ENCODE results near the gene SLC16A7.
"Not testable (repeated sequence)": the region's sequence is repeated elsewhere in the genome, so short reads cannot be mapped to it uniquely, and the experiment has no call there.

Gene SLC16A7

DNA sequence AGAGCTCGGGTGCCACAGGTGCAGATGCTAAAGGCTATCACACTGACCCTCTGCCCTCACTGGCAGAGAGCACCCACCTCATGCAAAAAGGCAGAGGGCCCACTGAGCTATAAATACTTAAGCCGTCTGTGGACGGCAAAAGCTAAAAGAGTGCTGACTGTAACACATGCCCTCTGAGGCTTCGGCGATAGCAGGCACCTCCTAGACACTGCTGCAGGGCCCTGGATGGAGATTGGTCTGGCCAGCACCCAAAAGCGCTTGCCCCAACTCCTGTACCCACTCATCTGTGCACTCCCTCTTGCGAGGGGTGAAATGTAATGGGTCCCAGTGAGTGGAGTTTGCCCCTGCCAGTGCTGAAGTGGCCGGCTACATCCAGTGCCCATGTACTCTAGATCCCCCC lies 148.7 kb downstream of the SLC16A7 start:
- Histone ChIP-seq H3K79me2 (ENCODE audit: insufficient read depth, low read length) (no peaks in the 10 kb centered on the region), H3K27me3 (ENCODE audit: insufficient read depth, low read length, poor library complexity) (no peaks in the 10 kb centered on the region), H3K27ac (ENCODE audit: low read length) (no peak overlapping the region), H3K36me3 (ENCODE audit: insufficient read depth, low read length) (no peaks in the 10 kb centered on the region; the same call in 1 of the 2 replicates), H3K9ac (ENCODE audit: low read depth, low read length) (no peak overlapping the region), H3K4me3 (ENCODE audit: low read depth in 1 of 2, low read length in 2 of 2) (no peak overlapping the region), H3K4me2 (ENCODE audit: insufficient read depth, low read length) (no peak overlapping the region), H4K20me1 (ENCODE audit: insufficient read depth, low read length) (peaks cover 3% of the 10 kb centered on the region; the same call in 1 of the 2 replicates), H3K4me1 (ENCODE audit: insufficient read depth, low read length) (no peaks in the 10 kb centered on the region), H2AFZ (ENCODE audit: low read depth, low read length) (no peak overlapping the region), H3K9me3 (ENCODE audit: insufficient read depth, low read length, severe bottlenecking) (peaks cover 3% of the 10 kb centered on the region)
- DNase-seq (no peak), ATAC-seq (ENCODE audit: insufficient read depth, low read depth) (no peak)
- TF ChIP-seq, protein P1, sequence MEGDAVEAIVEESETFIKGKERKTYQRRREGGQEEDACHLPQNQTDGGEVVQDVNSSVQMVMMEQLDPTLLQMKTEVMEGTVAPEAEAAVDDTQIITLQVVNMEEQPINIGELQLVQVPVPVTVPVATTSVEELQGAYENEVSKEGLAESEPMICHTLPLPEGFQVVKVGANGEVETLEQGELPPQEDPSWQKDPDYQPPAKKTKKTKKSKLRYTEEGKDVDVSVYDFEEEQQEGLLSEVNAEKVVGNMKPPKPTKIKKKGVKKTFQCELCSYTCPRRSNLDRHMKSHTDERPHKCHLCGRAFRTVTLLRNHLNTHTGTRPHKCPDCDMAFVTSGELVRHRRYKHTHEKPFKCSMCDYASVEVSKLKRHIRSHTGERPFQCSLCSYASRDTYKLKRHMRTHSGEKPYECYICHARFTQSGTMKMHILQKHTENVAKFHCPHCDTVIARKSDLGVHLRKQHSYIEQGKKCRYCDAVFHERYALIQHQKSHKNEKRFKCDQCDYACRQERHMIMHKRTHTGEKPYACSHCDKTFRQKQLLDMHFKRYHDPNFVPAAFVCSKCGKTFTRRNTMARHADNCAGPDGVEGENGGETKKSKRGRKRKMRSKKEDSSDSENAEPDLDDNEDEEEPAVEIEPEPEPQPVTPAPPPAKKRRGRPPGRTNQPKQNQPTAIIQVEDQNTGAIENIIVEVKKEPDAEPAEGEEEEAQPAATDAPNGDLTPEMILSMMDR (IDR thresholded peaks at IDR 0.05; ENCODE audit: borderline replicate concordance, extremely low read depth, low read length, poor library complexity, severe bottlenecking): no peak
- TF ChIP-seq EZH2 (IDR thresholded peaks at IDR 0.05; ENCODE audit: borderline replicate concordance, low read depth, low read length, severe bottlenecking): no peak

DNA sequence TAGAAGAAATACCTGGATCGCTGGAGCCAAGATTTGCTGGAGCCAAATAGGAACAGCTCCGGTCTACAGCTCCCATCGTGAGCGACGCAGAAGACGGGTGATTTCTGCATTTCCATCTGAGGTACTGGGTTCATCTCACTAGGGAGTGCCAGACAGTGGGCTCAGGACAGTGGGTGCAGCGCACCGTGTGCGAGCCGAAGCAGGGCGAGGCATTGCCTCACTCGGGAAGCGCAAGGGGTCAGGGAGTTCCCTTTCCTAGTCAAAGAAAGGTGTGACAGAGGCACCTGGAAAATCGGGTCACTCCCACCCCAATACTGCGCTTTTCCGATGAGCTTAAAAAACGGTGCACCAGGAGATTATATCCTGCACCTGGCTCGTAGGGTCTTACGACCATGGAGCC lies 155.3 kb downstream of the SLC16A7 start:
- H3K9ac ChIP-seq (ENCODE audit: low read depth, low read length); H3K36me3 ChIP-seq (ENCODE audit: insufficient read depth, low read length): not testable (repeated sequence)

DNA sequence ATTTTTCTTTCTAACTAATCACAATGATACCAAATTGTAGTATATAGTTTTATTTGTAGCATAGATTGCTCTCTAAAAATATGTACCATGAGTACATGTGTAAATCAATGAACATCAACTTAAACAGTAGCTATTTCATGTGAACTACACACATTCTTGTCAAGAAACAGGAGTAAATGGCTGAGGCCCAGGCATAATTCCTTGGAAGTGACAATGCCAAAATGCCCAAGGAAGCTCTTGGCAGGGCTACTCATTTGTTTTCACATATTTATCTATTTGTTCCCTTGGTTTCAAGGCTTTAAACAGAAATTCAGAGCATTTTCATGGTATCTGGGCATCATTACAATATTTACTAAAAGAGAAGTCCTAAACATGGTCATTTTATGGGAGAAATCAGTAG lies 165.7 kb downstream of the SLC16A7 start:
- Histone ChIP-seq H3K4me3 (ENCODE audit: low read depth in 1 of 2, low read length in 2 of 2) (no peak overlapping the region), H3K4me1 (ENCODE audit: insufficient read depth, low read length) (no peaks in the 10 kb centered on the region), H3K27me3 (ENCODE audit: insufficient read depth, low read length, poor library complexity) (no peaks in the 10 kb centered on the region), H4K20me1 (ENCODE audit: insufficient read depth, low read length) (no peaks in the 10 kb centered on the region), H2AFZ (ENCODE audit: low read depth, low read length) (no peak overlapping the region), H3K4me2 (ENCODE audit: insufficient read depth, low read length) (no peak overlapping the region), H3K9me3 (ENCODE audit: insufficient read depth, low read length, severe bottlenecking) (peaks cover 4% of the 10 kb centered on the region), H3K79me2 (ENCODE audit: insufficient read depth, low read length) (no peaks in the 10 kb centered on the region), H3K36me3 (ENCODE audit: insufficient read depth, low read length) (no peaks in the 10 kb centered on the region), H3K9ac (ENCODE audit: low read depth, low read length) (no peak overlapping the region), H3K27ac (ENCODE audit: low read length) (no peak overlapping the region)
- TF ChIP-seq, protein P1 (IDR thresholded peaks at IDR 0.05; ENCODE audit: borderline replicate concordance, extremely low read depth, low read length, poor library complexity, severe bottlenecking): no peak
- TF ChIP-seq EZH2 (IDR thresholded peaks at IDR 0.05; ENCODE audit: borderline replicate concordance, low read depth, low read length, severe bottlenecking): no peak
- DNase-seq: no peak
- no peak for ATAC-seq (ENCODE audit: insufficient read depth, low read depth)

More for the DNA sequence above, 155.3 kb downstream of the SLC16A7 start:
- not testable (repeated sequence) for H3K4me2 ChIP-seq (ENCODE audit: insufficient read depth, low read length); H3K79me2 ChIP-seq (ENCODE audit: insufficient read depth, low read length); ATAC-seq (ENCODE audit: insufficient read depth, low read depth); H3K27me3 ChIP-seq (ENCODE audit: insufficient read depth, low read length, poor library complexity); H3K27ac ChIP-seq (ENCODE audit: low read length); H3K9me3 ChIP-seq (ENCODE audit: insufficient read depth, low read length, severe bottlenecking); H3K4me3 ChIP-seq (ENCODE audit: low read depth in 1 of 2, low read length in 2 of 2); H3K4me1 ChIP-seq (ENCODE audit: insufficient read depth, low read length); DNase-seq; H4K20me1 ChIP-seq (ENCODE audit: insufficient read depth, low read length); H2AFZ ChIP-seq (ENCODE audit: low read depth, low read length)

DNA sequence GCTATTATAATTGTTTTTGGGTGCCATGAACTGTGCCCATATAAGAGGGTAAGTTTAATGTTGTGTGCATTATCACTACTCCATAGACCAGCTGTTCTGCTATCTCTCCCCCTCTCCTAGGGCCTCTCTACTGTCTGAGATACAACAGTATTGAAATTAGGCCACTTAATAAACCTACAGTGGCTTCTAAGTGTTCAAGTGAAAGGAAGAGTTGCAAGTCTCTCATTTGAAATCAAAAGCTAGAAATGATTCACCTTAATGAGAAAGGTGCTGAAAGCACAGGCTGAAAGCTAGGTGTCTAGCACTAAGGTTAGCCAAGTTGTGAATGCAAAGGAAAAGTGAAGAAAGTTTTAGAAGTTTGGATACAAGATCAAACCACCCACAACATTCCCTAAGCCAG lies 168.0 kb downstream of the SLC16A7 start:
- Histone ChIP-seq H4K20me1 (ENCODE audit: insufficient read depth, low read length) (no peaks in the 10 kb centered on the region), H3K79me2 (ENCODE audit: insufficient read depth, low read length) (no peaks in the 10 kb centered on the region), H3K9ac (ENCODE audit: low read depth, low read length) (no peak overlapping the region), H3K27ac (ENCODE audit: low read length) (no peak overlapping the region), H3K4me3 (ENCODE audit: low read depth in 1 of 2, low read length in 2 of 2) (no peak overlapping the region), H3K27me3 (ENCODE audit: insufficient read depth, low read length, poor library complexity) (no peaks in the 10 kb centered on the region), H3K36me3 (ENCODE audit: insufficient read depth, low read length) (no peaks in the 10 kb centered on the region), H3K9me3 (ENCODE audit: insufficient read depth, low read length, severe bottlenecking) (peaks cover 4% of the 10 kb centered on the region), H2AFZ (ENCODE audit: low read depth, low read length) (no peak overlapping the region), H3K4me2 (ENCODE audit: insufficient read depth, low read length) (no peak overlapping the region), H3K4me1 (ENCODE audit: insufficient read depth, low read length) (no peaks in the 10 kb centered on the region)
- no peak for TF ChIP-seq EZH2 (IDR thresholded peaks at IDR 0.05; ENCODE audit: borderline replicate concordance, low read depth, low read length, severe bottlenecking)
- TF ChIP-seq, protein P1 (IDR thresholded peaks at IDR 0.05; ENCODE audit: borderline replicate concordance, extremely low read depth, low read length, poor library complexity, severe bottlenecking): no peak
- DNase-seq (no peak), ATAC-seq (ENCODE audit: insufficient read depth, low read depth) (no peak)

All from DND-41 (cell line).